Endothelial cell of umbilical vein (primary cell): Measurements from ENCODE around the gene EFCAB5.

Source experiments
- FOS ChIP-seq: IDR thresholded peaks from 2 replicates; pipeline ENCODE4 v1.6.1; 2011; ENCODE audit warnings: mild to moderate bottlenecking, low read length, moderate library complexity, borderline replicate concordance; ENCODE audit not compliant: insufficient read depth
- POLR2A ChIP-seq: IDR thresholded peaks from 2 replicates; pipeline ENCODE4 v1.6.1; 2012; ENCODE audit warnings: low read depth, mild to moderate bottlenecking, control low read depth, low read length
- TF ChIP-seq, protein P1 (sequence below), 2 donors: IDR thresholded peaks; 1 replicate in 1 of 2; 2 replicates in 1 of 2; pipeline ENCODE4 v1.5.1; 2011; ENCODE audit warnings: low read length in 2 of 2, mild to moderate bottlenecking in 2 of 2, moderate library complexity in 2 of 2, control low read depth in 1 of 2, inconsistent platforms in 1 of 2, low read depth in 1 of 2; ENCODE audit not compliant: insufficient read depth in 1 of 2; ENCODE audit errors: extremely low read depth in 1 of 2

- TF ChIP-seq, protein P1, sequence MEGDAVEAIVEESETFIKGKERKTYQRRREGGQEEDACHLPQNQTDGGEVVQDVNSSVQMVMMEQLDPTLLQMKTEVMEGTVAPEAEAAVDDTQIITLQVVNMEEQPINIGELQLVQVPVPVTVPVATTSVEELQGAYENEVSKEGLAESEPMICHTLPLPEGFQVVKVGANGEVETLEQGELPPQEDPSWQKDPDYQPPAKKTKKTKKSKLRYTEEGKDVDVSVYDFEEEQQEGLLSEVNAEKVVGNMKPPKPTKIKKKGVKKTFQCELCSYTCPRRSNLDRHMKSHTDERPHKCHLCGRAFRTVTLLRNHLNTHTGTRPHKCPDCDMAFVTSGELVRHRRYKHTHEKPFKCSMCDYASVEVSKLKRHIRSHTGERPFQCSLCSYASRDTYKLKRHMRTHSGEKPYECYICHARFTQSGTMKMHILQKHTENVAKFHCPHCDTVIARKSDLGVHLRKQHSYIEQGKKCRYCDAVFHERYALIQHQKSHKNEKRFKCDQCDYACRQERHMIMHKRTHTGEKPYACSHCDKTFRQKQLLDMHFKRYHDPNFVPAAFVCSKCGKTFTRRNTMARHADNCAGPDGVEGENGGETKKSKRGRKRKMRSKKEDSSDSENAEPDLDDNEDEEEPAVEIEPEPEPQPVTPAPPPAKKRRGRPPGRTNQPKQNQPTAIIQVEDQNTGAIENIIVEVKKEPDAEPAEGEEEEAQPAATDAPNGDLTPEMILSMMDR (IDR thresholded peaks at IDR 0.05; ENCODE audit: extremely low read depth in 1 of 2, insufficient read depth in 1 of 2, low read depth in 1 of 2, low read length in 2 of 2): no peak
- no peak for TF ChIP-seq POLR2A
- no peak for TF ChIP-seq FOS
Measured at GRCh38 chr17:29914819-29915537, 26.5 kb upstream of the EFCAB5 start.
